GM19324 (cell line): ENCODE measurements around the gene GTF2F1.
"Not testable (repeated sequence)": the region's sequence is repeated elsewhere in the genome, so short reads cannot be mapped to it uniquely, and the experiment has no call there.

Experiments
- ATAC-seq: cut with Tn5 transposase; IDR thresholded peaks from one replicate; pipeline ENCODE4 v1.9.1; 2021; ENCODE audit warnings: mild to moderate bottlenecking, moderate library complexity; ENCODE audit not compliant: unreplicated experiment, low FRiP score

The GTF2F1 gene

GRCh38 chr19:6393074-6393982 lies at the start of gene GTF2F1:
Gene GTF2F1 (minus strand): TSS chr19:6393164. CDS start chr19:6392995, 169 bp downstream.
- ATAC-seq = peak; percentile 85

- ATAC-seq = no peak
These were observed 49.2 kb upstream of the GTF2F1 start for GRCh38 chr19:6442087-6442688.

- no peak for ATAC-seq
These were observed 47.9 kb upstream of the GTF2F1 start for GRCh38 chr19:6440905-6441304.

- ATAC-seq = no peak
These were observed 46.8 kb upstream of the GTF2F1 start for GRCh38 chr19:6439743-6440142.

GRCh38 chr19:6433663-6434062 lies 40.7 kb upstream of the GTF2F1 start, which contains the start of gene SLC25A41:
Gene SLC25A41 (minus strand): TSS chr19:6433763. CDS start chr19:6433693, 70 bp downstream.
- no peak for ATAC-seq

GRCh38 chr19:6433165-6433564 lies 40.2 kb upstream of the GTF2F1 start:
- no peak for ATAC-seq

- no peak for ATAC-seq
These were observed 38.9 kb upstream of the GTF2F1 start for GRCh38 chr19:6431891-6432290.

GRCh38 chr19:6429419-6430221 lies 36.7 kb upstream of the GTF2F1 start:
- no peak for ATAC-seq

GRCh38 chr19:6428692-6429418 lies 35.9 kb upstream of the GTF2F1 start:
- not testable (repeated sequence) for ATAC-seq

- ATAC-seq = no peak
These were observed 34.2 kb upstream of the GTF2F1 start for GRCh38 chr19:6427131-6427530.

GRCh38 chr19:6425732-6426620 lies 33.0 kb upstream of the GTF2F1 start:
- no peak for ATAC-seq

GRCh38 chr19:6424939-6425731 lies 32.2 kb upstream of the GTF2F1 start:
- ATAC-seq = peak; percentile 88

- ATAC-seq = no peak
These were observed 31.4 kb upstream of the GTF2F1 start, which contains the start of gene KHSRP for GRCh38 chr19:6424195-6424938. Gene KHSRP (minus strand): TSS chr19:6424811. CDS start chr19:6424701, 110 bp downstream.

GRCh38 chr19:6423499-6424194 lies 30.7 kb upstream of the GTF2F1 start:
- no peak for ATAC-seq

GRCh38 chr19:6421075-6422014 lies 28.4 kb upstream of the GTF2F1 start:
- no peak for ATAC-seq

- no peak for ATAC-seq
These were observed 25.6 kb upstream of the GTF2F1 start for GRCh38 chr19:6418562-6418932.
